ENCODE results near the gene TLCD2. TPM values are rescaled to one million over a fixed set of nuclear protein-coding genes. Genes with fewer than 3 reads are reported as not detected.

TLCD2 gene
- total RNA-seq, 1 donor from 2014 or later: 2.0 TPM

GRCh38 chr17:1737531-1738291 is 27.5 kb upstream of the TLCD2 start:
- intact Hi-C loops (cut with DNase I): no loop called here
- peak; percentile 40 for ATAC-seq (ENCODE audit: poor library complexity)

GRCh38 chr17:1736348-1737281 is 26.4 kb upstream of the TLCD2 start:
- ATAC-seq (ENCODE audit: poor library complexity) (peak; percentile 70), DNase-seq (peak; percentile 82)
- intact Hi-C loops (cut with DNase I): no loop called here

More at GRCh38 chr17:1737531-1738291, 27.5 kb upstream of the TLCD2 start:
- no peak for DNase-seq

- DNase-seq (no peak), ATAC-seq (ENCODE audit: poor library complexity) (peak; percentile 10)
- intact Hi-C loops (cut with DNase I): no loop called here
These were observed 25.7 kb upstream of the TLCD2 start for GRCh38 chr17:1735834-1736347.

GRCh38 chr17:1735418-1735817 is 25.2 kb upstream of the TLCD2 start:
- intact Hi-C loops (cut with DNase I): no loop called here
- no peak for ATAC-seq (ENCODE audit: poor library complexity)
- DNase-seq: no peak

- intact Hi-C loops (cut with DNase I): no loop called here
- ATAC-seq (ENCODE audit: poor library complexity) (no peak), DNase-seq (no peak)
These were observed 23.6 kb upstream of the TLCD2 start for GRCh38 chr17:1733759-1734158.

- DNase-seq (no peak), ATAC-seq (ENCODE audit: poor library complexity) (no peak)
- intact Hi-C loops (cut with DNase I): no loop called here
These were observed 22.7 kb upstream of the TLCD2 start for GRCh38 chr17:1732833-1733321.

GRCh38 chr17:1732241-1732832 is 22.2 kb upstream of the TLCD2 start:
- intact Hi-C loops (cut with DNase I): no loop called here
- no peak for ATAC-seq (ENCODE audit: poor library complexity)
- no peak for DNase-seq

- DNase-seq: no peak
- intact Hi-C loops (cut with DNase I): no loop called here
- no peak for ATAC-seq (ENCODE audit: poor library complexity)
These were observed 21.0 kb upstream of the TLCD2 start for GRCh38 chr17:1731194-1731506.

GRCh38 chr17:1730326-1731193 is 20.4 kb upstream of the TLCD2 start:
- ATAC-seq (ENCODE audit: poor library complexity): peak; percentile 87
- intact Hi-C loops (cut with DNase I): no loop called here
- DNase-seq: peak; percentile 93

- intact Hi-C loops (cut with DNase I): loop anchor here (5.0 to 10.0 kb wide), 2 partner anchors 52 to 135 kb away; no protein-coding TSS in a partner anchor
- DNase-seq (no peak), ATAC-seq (ENCODE audit: poor library complexity) (peak; percentile 23)
These were observed 19.8 kb upstream of the TLCD2 start for GRCh38 chr17:1729966-1730325.

- intact Hi-C loops (cut with DNase I): loop anchor here (5.0 to 10.0 kb wide), 2 partner anchors 54 to 137 kb away; no protein-coding TSS in a partner anchor
These were observed 17.9 kb upstream of the TLCD2 start for GRCh38 chr17:1727876-1728630.

GRCh38 chr17:1727258-1727789 is 17.1 kb upstream of the TLCD2 start:
- intact Hi-C loops (cut with DNase I): loop anchor here (5.0 to 10.0 kb wide), 2 partner anchors 55 to 137 kb away; no protein-coding TSS in a partner anchor
- no peak for DNase-seq
- ATAC-seq (ENCODE audit: poor library complexity): no peak

More at GRCh38 chr17:1727876-1728630, 17.9 kb upstream of the TLCD2 start:
- DNase-seq: no peak
- ATAC-seq (ENCODE audit: poor library complexity): no peak

GRCh38 chr17:1726626-1727257 is 16.6 kb upstream of the TLCD2 start:
- DNase-seq: no peak
- intact Hi-C loops (cut with DNase I): loop anchor here (5.0 to 10.0 kb wide), 2 partner anchors 56 to 138 kb away; no protein-coding TSS in a partner anchor
- ATAC-seq (ENCODE audit: poor library complexity): no peak

- intact Hi-C loops (cut with DNase I): loop anchor here (5.0 to 10.0 kb wide), 2 partner anchors 56 to 139 kb away; no protein-coding TSS in a partner anchor
- ATAC-seq (ENCODE audit: poor library complexity): no peak
- no peak for DNase-seq
These were observed 15.7 kb upstream of the TLCD2 start for GRCh38 chr17:1725642-1726511.

- intact Hi-C loops (cut with DNase I): loop anchor here (5.0 to 10.0 kb wide), 2 partner anchors 57 to 140 kb away; no protein-coding TSS in a partner anchor
- no peak for DNase-seq
- ATAC-seq (ENCODE audit: poor library complexity): peak; percentile 64
These were observed 14.9 kb upstream of the TLCD2 start for GRCh38 chr17:1724869-1725641.
